BJ (cell line): ENCODE measurements around the gene CAMSAP2. TPM values are rescaled to one million over a fixed set of nuclear protein-coding genes. Genes with fewer than 3 reads are reported as not detected.

ENCODE experiments used
- CTCF ChIA-PET: fragments of 350-600 bp; formaldehyde crosslinking; extraction: SDS; loops from one replicate; lab custom pipeline; 2021; ENCODE audit warnings: antibody characterized with exemption, inconsistent platforms; lab: Yijun Ruan, JAX
- POLR2A ChIA-PET: fragments of 300-600 bp; sonication (Branson Sonifier 250); formaldehyde crosslinking; extraction: SDS; loops from one replicate; lab custom pipeline; 2021; ENCODE audit warnings: antibody characterized with exemption; lab: Charles Lee
- DNase-seq: peaks from one replicate; pipeline ENCODE4 v3.0.0-alpha.2; 2011; ENCODE audit warnings: low read depth
- H3K27me3 ChIP-seq: 2 replicates; pipeline ENCODE4 v1.6.0; 2011; ENCODE audit warnings: low read length; ENCODE audit not compliant: control insufficient read depth, insufficient read depth
- H3K36me3 ChIP-seq: 2 replicates; pipeline ENCODE4 v1.5.1; 2011; ENCODE audit warnings: low read length; ENCODE audit not compliant: control insufficient read depth, insufficient read depth
- H3K4me3 ChIP-seq: 2 replicates; pipeline ENCODE4 v1.5.1; 2011; ENCODE audit warnings: low read depth, mild to moderate bottlenecking, control low read depth, low read length
- polyA plus RNA-seq: library from polyadenylated mRNA; depleted of rRNA; stranded (reverse); fragments of >200 nt; gene quantifications from 2 replicates; pipeline ENCODE4 v1.2.3, GENCODE V29; 2011
- TF ChIP-seq, protein P1 (sequence below): IDR thresholded peaks from 2 replicates; pipeline ENCODE4 v1.5.1; 2011; ENCODE audit warnings: low read depth, mild to moderate bottlenecking, control low read depth, inconsistent platforms, low read length, moderate library complexity; ENCODE audit not compliant: insufficient read depth

The CAMSAP2 gene
- polyA plus RNA-seq, 1 experiment = 7.5 TPM

DNA sequence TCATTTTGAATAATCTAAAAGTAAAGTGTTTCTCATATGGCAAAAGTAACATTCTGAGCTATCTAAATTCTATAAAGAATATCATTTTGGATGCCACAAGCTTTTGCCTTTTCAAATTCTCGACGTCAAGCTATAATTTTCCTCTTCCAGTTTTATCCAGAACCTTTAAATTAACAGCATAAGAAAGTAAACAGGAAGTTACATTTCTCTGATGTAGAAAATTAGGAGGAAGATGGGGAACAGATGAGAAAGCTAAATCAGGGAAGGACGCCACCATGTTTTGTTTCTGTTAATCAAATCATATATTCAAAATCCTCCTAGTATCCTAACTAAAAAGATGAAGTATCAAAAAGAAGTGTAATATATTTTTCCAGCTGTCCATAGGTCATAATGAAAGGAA, 8.8 kb upstream of the CAMSAP2 start:
- no peaks in the 10 kb centered on the region for H3K27me3 ChIP-seq
- H3K4me3 ChIP-seq = no peak overlapping the region
- ChIA-PET CTCF (interaction anchor here (0.8 to 1.6 kb wide), 2 partner anchors 9 to 108 kb away, joined by 4 read pairs; partner anchors contain the start of gene CAMSAP2), POLR2A (interaction anchor here (0.7 kb wide), 1 partner anchor 78 kb away, joined by 3 read pairs; no protein-coding TSS in a partner anchor)
- no peak for DNase-seq
- TF ChIP-seq, protein P1, sequence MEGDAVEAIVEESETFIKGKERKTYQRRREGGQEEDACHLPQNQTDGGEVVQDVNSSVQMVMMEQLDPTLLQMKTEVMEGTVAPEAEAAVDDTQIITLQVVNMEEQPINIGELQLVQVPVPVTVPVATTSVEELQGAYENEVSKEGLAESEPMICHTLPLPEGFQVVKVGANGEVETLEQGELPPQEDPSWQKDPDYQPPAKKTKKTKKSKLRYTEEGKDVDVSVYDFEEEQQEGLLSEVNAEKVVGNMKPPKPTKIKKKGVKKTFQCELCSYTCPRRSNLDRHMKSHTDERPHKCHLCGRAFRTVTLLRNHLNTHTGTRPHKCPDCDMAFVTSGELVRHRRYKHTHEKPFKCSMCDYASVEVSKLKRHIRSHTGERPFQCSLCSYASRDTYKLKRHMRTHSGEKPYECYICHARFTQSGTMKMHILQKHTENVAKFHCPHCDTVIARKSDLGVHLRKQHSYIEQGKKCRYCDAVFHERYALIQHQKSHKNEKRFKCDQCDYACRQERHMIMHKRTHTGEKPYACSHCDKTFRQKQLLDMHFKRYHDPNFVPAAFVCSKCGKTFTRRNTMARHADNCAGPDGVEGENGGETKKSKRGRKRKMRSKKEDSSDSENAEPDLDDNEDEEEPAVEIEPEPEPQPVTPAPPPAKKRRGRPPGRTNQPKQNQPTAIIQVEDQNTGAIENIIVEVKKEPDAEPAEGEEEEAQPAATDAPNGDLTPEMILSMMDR = no peak
- H3K36me3 ChIP-seq = no peaks in the 10 kb centered on the region

DNA sequence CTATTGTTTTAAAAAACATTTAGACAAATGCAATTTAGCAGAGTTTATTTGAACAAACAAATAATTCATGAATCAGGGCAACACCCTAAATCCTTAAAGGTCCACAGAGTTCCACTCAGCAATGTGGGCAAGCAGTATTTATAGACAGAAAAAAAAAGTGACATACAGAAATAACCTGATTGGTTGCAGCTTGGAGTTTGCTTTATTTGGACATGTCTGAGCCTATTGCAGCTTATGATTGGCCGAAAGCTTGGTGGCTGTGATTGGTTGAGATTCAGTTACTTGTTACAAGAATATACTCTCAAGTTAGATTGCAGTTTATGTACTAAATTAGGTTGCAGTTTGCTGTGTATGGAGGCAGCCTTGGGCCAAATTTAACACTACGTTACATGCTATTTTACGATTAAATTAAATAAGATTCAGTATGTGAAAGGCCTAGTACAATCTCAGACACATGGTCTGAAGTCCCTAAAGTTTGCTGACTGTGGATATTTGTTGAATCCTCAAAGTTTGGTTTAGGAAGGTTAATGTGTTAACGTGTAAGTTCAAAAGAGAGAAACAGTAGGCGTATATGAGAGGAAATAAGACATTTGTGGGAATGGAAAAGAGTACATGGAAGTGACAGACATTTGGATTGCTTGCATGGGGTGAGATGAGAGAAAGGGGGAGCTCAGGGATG, 6.9 kb upstream of the CAMSAP2 start:
- CTCF ChIA-PET = interaction anchor here (0.6 kb wide), 1 partner anchor 653 kb away, joined by 3 read pairs; no protein-coding TSS in a partner anchor

DNA sequence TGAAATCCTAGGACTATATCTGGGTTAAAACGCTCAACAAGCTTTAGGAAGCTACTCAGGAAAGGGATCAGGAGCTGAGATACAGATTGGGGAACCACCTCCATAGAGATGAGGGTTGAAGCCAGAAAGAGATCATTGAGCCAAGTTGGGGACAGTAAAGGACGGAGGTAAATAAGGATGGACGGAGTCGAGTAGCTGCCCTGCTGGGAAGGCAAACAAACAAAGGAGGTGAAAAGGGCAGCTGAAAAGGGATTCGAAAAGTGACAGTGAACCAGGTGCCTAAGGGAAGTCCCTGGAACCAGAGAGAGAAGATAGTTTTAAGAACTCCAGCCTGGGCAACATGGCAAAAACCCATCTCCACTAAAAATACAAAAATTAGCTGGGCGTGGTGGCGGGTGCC, 6.3 kb upstream of the CAMSAP2 start:
- no peak for DNase-seq
- ChIA-PET POLR2A (no interaction called here), CTCF (no interaction called here)
- Histone ChIP-seq H3K27me3 (no peaks in the 10 kb centered on the region), H3K36me3 (no peaks in the 10 kb centered on the region), H3K4me3 (no peak overlapping the region)
- TF ChIP-seq, protein P1 = no peak

More for the DNA sequence above, 6.9 kb upstream of the CAMSAP2 start:
- no peak for DNase-seq
- POLR2A ChIA-PET = no interaction called here
- no peak overlapping the region for H3K4me3 ChIP-seq
- no peaks in the 10 kb centered on the region for H3K36me3 ChIP-seq
- H3K27me3 ChIP-seq = no peaks in the 10 kb centered on the region
- TF ChIP-seq, protein P1 = no peak

DNA sequence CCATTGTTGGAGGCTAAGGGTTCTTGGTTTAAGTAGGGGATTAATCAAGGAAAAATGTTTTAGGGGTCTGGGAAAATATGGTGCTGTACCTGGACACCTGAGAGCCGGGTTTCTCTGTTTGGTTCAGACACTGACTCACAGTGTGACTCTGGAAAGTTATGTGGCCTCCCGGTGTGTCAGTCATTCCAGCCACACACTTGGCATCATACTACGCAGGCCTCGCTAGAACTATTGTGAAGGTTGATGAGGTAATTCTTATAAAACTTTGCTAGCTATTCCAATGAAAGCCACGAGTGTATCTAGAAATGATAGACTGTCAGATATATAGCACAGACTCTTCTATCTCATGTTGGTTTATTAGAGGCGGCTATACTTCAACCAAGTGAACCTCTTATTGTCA, 4.8 kb upstream of the CAMSAP2 start:
- Histone ChIP-seq H3K4me3 (no peak overlapping the region), H3K36me3 (no peaks in the 10 kb centered on the region), H3K27me3 (no peaks in the 10 kb centered on the region)
- TF ChIP-seq, protein P1 = no peak
- ChIA-PET CTCF (interaction anchor here (1.4 kb wide), 1 partner anchor 9 kb away, joined by 5 read pairs; no protein-coding TSS in a partner anchor), POLR2A (no interaction called here)
- no peak for DNase-seq

DNA sequence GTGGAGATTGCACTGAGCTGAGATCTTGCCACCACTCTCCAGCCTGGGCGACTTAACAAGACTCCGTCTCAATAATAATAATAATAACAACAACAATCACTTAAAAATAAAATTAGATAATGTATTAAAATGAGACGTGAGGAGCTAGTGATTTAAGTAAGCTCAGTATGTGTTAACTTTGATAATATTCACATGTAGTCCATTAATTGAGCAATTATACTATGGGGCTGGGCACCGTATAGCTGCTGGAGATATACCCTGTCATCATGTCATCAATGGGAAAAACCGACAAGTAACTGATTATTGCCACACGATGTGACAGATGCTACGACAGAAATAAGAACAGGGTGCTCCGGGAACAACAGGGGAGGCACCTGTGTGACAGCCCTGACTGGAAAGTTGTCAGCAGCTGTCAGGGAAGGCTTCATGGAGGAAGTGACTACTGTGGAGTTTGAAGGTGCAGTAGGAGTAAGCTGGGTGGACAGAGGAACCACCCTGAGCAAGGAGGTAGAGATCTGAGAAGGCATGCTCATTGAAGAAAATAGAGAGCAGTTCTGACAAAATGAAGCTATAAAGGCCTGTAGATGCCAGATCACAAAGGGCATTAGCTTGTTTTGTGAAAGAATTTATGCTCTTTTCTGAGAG, 924 bp upstream of the CAMSAP2 start:
- no peaks in the 10 kb centered on the region for H3K27me3 ChIP-seq
- ChIA-PET POLR2A (no interaction called here), CTCF (interaction anchor here (1.1 to 1.6 kb wide), 3 partner anchors 9 to 116 kb away, joined by 3 to 6 read pairs (median 4); no protein-coding TSS in a partner anchor)
- TF ChIP-seq, protein P1 = no peak
- no peak for DNase-seq
- no peak overlapping the region for H3K4me3 ChIP-seq
- H3K36me3 ChIP-seq = no peaks in the 10 kb centered on the region
